Stimulated activated CD8-positive, alpha-beta memory T cell treated with anti-CD3 and anti-CD28 coated beads, Interleukin-15, amount 100 ng/mL, for 48 hours (primary cell): ENCODE results near the gene HEBP1.
A peak's percentile ranks its signal among the peaks of the same experiment; 100 is the strongest.

Experiments used
- DNase-seq, 2 donors: peaks; one replicate each; pipeline ENCODE4 v3.0.0-alpha.2; 2020; ENCODE audit warnings: low read depth in 2 of 2

HEBP1 gene

GRCh38 chr12:12951504-12951903, 48.6 kb downstream of the HEBP1 start:
- DNase-seq, result no peak

GRCh38 chr12:12947902-12948301, 52.2 kb downstream of the HEBP1 start:
- DNase-seq, result no peak

GRCh38 chr12:12946686-12947355, 53.2 kb downstream of the HEBP1 start:
- no peak for DNase-seq

DNA sequence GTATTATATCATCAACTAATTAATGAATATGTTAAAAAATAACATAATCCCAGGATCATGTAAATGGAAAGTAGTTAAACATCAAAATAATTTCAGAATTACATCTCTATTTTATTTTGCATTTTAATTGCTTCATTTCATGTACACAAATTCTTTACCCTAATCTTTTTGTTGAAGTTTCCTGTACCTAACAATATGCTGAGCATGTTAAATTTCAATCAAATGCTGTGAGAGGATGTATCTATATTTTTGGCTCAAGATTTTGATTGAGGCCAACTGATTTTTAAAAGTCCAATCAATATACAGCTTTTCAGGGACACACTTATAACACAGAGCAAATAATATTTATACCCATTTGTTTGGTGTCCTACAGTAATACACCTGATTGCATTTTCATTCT, 54.5 kb downstream of the HEBP1 start:
- DNase-seq, result no peak

DNA sequence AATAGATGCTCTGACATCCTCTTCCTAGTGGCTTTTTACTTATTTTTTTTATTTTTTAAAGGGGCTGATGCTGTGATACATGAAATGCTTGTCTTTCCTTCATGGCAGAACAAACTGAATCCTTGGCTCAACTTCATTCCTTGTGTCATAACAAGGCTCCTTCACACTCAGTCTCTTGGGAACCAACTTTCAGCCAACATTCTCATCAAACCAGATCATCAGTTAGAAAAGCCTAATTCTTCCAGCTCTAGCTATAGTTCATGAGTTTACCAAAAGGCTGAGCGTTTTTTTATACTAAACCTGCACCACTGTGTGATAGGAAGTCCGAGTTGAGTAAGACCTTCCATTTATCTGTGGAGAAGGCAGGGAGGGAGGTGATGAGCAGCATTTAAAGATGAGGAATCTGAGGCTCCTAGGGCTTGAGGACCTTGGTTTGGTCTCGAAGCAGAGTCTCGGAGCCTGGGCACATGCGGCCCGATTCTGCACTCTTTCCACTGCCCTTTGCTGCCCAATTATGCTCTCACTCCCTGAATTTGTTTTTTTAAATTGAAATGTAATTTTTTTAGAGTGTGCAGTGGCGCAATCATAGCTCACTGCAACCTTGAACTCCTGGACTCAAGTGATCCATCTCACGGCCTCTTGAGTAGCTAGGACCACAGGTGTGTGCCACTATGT, 56.3 kb downstream of the HEBP1 start:
- no peak for DNase-seq

GRCh38 chr12:12941450-12942350, 58.4 kb downstream of the HEBP1 start:
- no peak for DNase-seq

- DNase-seq, result no peak
Observed at GRCh38 chr12:12939888-12940287, 60.2 kb downstream of the HEBP1 start.

DNA sequence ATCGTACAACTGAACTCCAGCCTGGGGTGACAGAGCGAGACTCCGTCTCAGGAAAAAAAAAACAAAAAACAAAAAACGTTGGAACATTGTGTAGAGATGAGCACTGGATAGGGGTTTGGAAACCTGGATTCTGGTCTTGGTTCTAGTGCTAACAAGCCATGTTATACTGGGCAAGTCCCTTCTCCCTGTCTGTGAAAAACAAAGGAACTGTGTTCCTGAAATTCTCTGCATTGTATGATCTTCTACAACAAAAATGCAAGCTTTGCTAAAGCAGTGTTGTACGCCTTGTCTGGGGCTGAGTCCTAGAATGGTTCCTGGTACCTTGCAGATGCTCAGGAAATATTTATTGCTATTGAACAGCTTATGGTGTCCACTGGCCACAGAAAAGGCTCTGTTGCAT, 61.5 kb downstream of the HEBP1 start:
- no peak for DNase-seq

DNA sequence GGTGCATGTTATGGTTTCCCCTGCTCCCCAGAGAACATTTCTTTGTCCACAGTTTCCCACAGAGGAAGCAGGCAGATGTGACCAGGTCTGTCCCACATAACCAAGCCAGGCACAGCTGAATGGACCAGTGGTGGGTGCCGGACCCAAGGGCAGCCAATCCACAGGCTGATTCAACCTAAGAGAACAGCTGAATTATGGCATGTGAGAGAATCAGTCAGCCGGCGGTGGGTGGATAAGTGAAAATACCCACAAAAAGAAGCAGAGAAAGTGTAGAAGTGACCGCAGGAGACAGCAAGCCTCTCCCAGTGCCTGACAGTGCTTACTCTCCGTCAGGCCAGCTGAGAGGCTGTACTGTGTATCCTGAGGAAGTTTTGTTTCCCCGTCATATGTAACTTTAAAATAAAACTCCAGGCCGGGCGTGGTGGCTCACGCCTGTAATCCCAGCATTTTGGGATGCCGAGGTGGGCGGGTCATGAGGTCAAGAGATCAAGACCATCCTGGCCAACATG, 63.0 kb downstream of the HEBP1 start:
- DNase-seq, result no peak

- DNase-seq, result no peak
Observed at GRCh38 chr12:12934556-12934955, 65.5 kb downstream of the HEBP1 start.

- no peak for DNase-seq
Observed at GRCh38 chr12:12933742-12934141, 66.3 kb downstream of the HEBP1 start.

DNA sequence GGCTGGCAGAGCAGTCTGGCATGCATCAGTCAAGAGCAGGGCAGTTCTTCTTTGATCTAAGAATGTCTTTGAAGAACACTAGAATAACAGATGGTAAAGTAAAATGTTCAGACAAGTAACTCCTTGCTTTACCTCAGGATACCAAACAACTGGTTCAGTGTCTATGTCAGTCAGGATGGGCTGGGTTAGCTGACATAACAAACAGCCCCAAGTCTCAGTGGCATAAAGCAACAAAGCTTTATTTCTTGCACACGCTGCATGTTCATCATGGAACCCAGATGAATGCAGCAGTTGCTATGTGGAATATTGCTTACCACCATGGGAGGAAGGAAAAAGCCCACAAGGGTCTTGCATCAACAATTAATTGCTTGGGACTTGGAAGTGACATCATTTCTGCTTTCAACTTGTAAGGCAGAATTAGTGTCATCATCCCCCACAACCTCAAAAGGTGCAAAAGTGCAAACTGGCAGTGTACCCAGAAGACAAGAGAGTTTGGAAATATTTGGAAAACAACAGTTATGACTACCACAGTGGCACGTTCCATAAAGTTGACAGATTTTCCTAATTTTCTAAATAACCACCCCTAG, 69.3 kb downstream of the HEBP1 start:
- no peak for DNase-seq

DNA sequence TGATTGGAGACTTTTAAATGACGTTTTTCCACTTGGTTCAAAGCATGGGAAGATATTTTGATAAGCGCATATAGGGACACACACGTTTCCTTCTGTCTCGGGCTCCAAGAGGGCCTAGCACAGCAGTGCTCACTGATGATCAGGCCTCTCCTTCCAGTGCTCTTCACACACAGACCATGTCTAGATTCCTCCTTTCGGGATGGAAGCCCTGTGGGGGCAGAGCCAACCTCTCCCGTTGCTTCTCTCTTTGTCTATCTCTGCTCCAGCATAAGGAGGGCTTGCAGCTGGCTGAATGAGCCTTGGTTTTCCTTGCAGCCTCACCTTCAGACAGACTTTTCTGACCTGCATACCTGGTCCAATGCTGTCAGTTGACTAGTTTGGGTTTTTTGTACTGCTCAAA, 70.4 kb downstream of the HEBP1 start:
- no peak for DNase-seq

DNA sequence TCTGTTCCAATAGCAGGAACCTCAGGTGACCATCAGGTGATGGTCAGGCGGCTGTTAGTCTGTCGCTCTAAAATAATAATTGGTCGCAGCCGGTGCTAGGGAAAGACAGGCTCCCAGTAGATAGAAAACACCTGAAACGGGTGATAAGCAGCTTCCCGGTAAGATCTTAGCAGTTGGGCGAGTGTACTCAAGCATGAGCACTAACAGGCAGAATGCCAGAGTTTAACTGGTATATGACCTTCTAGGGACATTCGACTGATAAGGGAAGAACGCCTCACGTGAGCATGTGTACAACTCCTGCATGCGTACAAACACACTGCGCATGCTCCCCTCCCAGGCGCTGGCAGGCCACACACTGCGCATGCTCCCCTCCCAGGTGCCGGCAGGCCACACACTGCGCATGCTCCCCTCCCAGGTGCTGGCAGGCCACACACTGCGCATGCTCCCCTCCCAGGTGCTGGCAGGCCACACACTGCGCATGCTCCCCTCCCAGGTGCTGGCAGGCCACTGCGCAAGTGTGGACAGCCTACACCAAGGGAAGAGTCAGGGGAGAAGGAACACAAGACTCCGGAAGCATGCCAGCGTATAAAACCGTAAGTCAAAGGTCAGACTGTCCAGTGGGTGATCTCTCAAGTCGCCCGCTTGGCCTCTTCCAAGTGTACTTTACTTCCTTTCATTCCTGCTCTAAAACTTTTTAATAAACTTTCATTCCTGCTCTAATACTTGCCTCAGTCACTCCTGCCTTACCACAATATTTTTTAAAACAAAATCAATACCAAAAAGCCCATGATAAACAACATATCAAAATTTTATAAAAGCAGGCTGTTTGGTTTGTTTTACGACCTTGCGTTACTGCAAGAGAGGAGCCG, 72.6 kb downstream of the HEBP1 start:
- DNase-seq, result peak in 1 of 2 donors; percentile 3

DNA sequence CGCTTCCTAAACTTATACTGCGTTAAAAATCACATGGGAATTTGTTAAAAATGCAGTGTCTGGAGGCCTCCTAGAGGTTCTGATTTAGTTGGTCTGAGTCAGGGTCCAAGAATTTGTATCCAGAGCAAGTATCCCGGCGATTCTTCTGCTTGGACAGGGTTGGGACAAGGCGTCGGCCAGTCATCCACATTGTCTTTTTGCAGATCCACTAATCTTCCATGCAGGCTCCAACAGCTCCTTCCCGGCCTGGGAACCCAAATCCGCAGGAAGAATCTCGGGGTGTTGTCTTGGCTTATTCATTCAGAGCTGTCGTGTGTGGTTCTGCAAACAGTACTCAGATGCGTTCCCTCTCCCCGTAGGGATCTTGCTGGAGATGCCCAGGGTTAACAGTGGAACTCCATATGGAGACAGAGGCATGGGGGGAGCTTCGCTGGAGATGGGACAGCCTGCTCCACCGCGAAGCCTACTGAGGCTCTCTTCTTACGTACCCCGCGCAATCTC, 73.4 kb downstream of the HEBP1 start:
- DNase-seq, result no peak

GRCh38 chr12:12925388-12925787, 74.7 kb downstream of the HEBP1 start:
- DNase-seq, result no peak
